ENCODE data around the gene RANBP2.
"Not testable (repeated sequence)": the region's sequence is repeated elsewhere in the genome, so short reads cannot be mapped to it uniquely, and the experiment has no call there.

DNA sequence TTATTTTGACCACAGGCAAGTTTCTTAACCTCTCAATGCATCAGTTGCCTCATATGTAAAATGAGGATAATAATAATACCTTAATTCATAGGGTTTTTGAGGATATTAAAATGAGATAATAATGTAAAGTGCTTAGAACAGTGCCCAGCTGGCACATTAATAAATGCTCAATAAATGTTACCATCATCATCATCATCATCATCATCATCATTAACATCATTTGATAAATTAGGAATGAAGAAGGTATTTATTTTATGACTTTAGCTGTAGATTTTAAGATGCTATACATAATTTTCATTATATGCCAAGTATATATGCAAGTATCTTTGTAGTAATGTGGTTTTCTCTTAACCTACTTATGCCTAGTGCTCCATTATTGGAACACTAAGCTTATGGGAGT is 43.3 kb downstream of the RANBP2 start:
- not testable (repeated sequence) for TF ChIP-seq POLR2AphosphoS5, POLR2A (IDR thresholded peaks at IDR 0.05)
- TF ChIP-seq, protein P1, sequence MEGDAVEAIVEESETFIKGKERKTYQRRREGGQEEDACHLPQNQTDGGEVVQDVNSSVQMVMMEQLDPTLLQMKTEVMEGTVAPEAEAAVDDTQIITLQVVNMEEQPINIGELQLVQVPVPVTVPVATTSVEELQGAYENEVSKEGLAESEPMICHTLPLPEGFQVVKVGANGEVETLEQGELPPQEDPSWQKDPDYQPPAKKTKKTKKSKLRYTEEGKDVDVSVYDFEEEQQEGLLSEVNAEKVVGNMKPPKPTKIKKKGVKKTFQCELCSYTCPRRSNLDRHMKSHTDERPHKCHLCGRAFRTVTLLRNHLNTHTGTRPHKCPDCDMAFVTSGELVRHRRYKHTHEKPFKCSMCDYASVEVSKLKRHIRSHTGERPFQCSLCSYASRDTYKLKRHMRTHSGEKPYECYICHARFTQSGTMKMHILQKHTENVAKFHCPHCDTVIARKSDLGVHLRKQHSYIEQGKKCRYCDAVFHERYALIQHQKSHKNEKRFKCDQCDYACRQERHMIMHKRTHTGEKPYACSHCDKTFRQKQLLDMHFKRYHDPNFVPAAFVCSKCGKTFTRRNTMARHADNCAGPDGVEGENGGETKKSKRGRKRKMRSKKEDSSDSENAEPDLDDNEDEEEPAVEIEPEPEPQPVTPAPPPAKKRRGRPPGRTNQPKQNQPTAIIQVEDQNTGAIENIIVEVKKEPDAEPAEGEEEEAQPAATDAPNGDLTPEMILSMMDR (IDR thresholded peaks at IDR 0.05), result not testable (repeated sequence)
